GM15510 (cell line): ENCODE data around the gene FCHSD2.

Experiments
- POLR2A ChIP-seq: IDR thresholded peaks from 3 replicates; pipeline ENCODE4 v1.6.1; 2011; ENCODE audit warnings: borderline replicate concordance; ENCODE audit not compliant: insufficient read length; ENCODE audit errors: extremely low read depth

The FCHSD2 gene

DNA sequence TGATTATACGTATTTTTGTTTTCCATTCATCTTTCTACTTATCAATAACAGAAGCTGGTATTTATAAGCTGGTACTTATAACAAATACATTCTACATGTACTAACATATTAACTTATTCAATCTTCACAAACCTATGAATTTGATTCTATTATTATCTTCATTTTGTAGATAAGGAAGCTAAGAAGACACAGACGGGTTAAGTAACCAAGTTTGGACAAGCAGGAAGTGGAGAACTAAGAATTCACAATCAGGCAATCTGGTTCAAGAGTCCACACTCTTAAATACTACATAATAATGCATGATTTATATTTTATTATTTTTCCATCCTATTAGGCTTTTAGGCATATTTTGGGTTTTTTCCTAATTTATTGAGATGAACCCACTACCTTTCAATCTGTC is 25.0 kb downstream of the FCHSD2 start:
- no peak for TF ChIP-seq POLR2A

GRCh38 chr11:73116636-73117035 is 25.5 kb downstream of the FCHSD2 start:
- TF ChIP-seq POLR2A = no peak

DNA sequence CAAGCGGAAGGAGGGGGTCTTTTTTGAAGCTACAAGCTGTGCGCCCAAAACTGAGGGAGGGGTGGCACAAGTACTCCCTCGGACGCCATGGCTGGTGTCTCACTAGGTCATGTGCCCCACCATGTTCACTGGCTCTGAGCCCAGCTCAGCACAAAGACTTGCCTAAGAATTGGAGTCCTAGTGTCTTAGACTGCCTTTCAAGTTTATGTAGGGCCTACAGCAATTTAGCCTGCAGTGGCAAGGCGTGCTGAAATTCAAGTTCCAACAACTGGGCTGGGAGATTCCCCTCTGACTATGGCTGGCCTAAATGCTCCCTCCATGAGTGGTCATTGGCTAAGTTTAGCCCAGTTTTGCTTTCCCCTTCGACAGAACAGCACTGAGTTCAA is 27.3 kb downstream of the FCHSD2 start:
- TF ChIP-seq POLR2A = no peak

GRCh38 chr11:73114110-73114834 is 27.8 kb downstream of the FCHSD2 start:
- TF ChIP-seq POLR2A = no peak

GRCh38 chr11:73113426-73113825 is 28.7 kb downstream of the FCHSD2 start:
- no peak for TF ChIP-seq POLR2A

- no peak for TF ChIP-seq POLR2A
These were observed 34.5 kb downstream of the FCHSD2 start for GRCh38 chr11:73107597-73107996.

DNA sequence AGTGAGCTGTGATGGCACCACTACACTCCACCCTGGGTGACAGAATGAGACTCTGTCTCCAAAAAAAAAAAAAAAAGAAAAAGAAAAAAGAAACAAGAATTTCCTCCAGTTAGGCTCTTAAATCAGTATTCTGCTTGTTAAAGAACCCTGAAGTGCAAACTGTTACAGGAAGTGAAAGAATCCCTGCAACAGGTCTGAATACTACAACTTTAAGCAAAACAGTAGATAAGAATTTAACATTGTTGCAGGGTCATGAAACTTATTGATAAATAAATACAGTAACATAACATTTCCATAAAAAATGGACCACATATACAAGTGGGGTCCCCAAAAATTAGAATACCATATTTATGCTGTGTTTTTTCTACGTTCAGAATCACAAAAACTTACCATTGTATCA is 35.8 kb downstream of the FCHSD2 start:
- TF ChIP-seq POLR2A = no peak

- TF ChIP-seq POLR2A = no peak
These were observed 41.5 kb downstream of the FCHSD2 start for GRCh38 chr11:73100578-73100977.

DNA sequence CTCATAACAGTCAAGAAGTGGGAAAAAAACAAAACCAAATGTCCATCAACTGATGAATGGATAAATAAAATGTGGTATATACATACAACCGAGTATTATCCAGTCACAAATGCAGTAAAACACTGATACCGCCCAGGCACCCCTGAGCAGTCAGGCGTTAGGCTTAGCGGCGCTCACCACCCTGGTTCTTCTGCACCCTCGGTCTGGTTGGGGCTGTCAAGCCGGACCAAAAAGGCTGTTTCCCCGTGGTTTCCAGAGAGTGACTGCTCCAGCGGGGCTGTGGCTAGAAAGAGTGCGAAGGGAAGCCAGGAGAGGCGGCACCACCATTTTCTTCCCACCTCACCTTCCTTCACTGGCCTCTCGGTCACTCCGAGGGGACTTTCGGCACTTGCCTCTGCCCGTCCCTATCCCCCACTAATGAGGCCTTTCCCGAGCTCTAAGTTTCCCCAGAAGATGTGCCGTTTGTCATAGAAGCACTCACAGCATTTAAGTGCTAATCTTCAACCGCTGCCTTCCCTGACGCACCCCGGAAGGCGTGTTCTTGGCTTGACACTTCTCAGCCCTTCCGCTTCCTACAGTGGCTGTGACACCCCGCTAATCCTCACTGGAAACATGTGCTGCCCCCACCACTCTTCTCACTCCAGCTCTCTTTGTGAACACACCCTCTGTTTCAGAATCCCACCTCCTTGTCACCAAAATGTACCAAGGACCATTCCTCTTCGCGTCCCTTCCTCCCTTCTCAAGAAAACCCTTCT is 42.4 kb downstream of the FCHSD2 start:
- no peak for TF ChIP-seq POLR2A

DNA sequence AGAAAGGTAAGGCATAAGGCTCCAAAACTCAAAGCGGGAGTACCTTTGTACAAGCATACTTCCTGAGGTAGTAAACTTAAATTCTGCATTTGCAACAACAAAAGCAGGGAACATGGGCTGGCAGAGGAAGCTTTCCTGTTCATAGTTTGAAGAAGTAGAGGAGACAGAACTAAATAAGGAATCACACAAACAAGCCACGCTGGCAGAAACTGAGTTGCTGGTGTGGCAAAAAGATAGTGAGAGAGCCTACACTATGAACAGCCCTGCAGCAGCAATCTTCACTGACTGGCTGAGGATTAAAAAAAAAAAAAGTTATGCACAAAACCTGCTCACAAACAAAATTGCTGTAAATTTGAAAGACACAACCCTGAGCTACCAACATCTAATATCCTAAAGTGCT is 46.5 kb downstream of the FCHSD2 start:
- TF ChIP-seq POLR2A = no peak

DNA sequence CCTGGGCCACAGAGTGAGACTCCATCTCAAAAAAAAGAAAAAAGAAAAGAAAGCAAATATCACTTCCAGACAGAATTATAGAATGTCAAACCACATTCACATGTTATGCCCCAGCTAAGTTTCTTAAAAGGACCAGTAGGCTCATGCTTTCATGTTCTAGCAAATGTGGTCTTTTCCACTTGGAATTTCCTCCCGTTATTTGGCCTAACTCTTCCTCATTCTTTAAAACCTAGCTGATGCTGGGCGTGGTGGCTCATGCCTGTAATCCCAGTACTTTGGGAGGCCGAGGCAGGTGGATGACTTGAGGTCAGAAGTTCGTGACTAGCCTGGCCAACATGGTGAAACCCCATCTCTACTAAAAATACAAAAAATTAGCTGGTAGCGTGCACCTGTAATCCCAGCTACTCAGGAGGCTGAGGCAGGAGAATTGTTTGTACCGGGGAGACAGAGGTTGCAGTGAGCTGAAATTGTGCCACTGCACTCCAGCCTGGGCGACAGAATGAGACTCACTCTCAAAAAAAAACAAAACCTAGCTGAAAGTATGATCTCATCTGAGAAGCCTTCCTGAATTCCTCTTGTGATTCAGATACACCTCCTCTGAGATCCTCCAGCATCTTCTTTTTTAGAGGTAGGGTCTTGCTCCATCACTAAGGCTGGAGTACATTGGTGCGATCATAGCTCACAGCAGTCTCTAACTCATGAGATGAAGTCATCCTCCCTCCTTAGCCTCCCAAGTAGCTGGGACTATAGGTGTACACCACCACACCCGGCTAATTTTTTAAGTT is 50.4 kb downstream of the FCHSD2 start:
- no peak for TF ChIP-seq POLR2A

DNA sequence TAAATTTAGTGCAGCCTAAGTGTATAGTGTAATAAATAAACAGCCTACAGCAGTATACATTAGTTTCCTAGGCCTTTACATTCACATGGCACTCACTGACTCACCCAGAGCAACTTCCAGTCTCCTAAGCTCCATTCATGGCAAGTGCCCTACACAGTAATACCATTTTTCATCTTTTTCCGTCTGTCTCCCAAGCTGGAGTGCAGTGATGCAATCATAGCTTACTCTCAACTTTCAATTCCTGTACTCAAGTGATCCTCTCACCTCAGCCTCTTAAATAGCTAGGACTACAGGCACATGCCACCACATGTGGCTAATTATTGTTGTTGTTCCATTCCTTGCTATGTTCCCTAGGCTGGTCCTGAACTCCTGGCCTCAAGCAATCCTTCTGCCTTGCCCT is 54.4 kb downstream of the FCHSD2 start:
- TF ChIP-seq POLR2A = no peak

DNA sequence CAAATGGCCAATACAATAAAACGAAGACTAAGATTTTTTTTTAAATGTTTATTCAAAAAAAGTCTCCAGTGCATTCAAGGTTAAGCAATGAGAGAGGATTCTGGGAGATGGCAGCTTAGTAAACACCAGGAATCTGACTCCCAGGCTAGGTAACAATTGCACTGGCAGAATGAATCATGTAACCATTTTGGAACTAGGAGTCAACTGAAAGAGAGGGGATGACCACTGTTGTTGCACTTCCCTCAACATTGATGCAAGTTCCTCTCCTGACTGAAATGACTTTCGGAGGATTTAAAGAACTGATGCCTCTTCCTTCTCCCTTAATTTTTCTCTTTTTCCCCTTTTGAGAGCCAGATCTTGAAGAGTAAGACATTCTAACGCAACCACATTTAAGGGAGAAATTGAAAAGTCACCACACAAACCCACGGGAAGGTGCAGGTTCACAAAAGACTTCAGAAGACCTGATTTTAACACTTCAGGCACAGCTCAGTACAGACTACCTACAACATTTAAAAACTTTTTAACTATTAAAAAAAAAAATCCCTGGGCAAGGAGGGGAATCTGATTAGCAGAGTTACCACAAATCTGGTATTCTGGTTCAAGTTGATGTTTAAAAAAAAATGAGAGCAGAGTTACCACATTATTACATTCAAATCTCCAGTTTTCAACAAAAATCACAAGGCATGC is 56.8 kb downstream of the FCHSD2 start:
- TF ChIP-seq POLR2A = no peak

DNA sequence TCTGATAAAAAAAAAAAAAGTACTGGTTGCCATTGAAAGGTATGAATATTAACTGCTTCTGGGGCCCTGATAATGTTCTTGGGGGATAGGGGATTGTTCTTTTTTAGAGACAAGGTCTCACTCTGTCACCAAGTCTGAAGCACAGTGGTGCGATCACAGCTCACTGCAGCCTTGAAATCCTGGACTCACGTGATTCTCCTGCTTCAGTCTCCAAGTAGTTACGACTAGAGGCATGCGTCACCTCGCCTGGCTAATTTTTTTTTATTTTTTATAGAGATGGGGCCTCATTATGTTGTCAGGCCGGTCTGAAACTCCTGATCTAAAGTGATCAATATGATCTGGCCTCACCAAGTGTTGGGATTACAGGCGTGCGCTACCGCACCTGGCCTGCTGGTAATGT is 63.5 kb downstream of the FCHSD2 start:
- no peak for TF ChIP-seq POLR2A

DNA sequence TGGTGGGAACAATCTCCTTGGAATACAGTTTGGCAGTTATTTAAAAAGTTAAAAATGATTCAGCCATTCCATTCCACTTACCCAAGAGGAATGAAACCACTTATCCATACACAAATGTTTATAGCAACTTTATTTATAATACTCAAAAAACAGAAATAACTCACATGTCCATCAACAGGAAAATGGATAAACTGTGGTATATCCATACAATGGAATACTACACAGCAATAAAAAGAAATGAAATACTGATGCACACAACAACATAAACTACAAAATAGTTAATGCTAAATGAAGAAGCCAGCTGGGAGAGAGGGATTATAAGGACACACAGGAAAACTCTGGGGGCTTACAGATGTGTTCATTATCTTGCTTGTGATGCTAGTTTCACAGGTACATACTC is 64.7 kb downstream of the FCHSD2 start:
- TF ChIP-seq POLR2A = no peak
